ENCODE measurements around the gene TBCD.

Gene TBCD

DNA sequence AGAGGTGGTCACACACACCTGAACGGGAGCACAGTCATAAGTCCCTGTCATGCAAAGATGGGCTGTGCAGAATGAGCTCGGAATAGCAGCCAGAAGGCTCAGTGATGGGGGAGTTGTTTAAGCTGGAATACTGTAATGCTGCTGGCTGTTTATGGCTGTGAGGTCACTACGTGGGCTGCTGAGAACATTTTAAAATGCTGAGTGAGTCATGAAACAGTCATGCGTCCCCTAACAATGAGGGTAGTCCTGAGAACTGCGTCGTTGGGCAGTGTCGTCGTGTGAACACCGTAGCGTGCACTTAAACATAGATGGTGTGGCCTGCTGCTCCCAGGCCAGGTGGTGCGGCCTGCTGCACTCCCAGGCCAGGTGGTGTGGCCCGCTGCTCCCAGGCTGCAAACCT lies 39.7 kb downstream of the TBCD start:
- DNase-seq (ENCODE audit: low read depth, low spot score), result no peak

DNA sequence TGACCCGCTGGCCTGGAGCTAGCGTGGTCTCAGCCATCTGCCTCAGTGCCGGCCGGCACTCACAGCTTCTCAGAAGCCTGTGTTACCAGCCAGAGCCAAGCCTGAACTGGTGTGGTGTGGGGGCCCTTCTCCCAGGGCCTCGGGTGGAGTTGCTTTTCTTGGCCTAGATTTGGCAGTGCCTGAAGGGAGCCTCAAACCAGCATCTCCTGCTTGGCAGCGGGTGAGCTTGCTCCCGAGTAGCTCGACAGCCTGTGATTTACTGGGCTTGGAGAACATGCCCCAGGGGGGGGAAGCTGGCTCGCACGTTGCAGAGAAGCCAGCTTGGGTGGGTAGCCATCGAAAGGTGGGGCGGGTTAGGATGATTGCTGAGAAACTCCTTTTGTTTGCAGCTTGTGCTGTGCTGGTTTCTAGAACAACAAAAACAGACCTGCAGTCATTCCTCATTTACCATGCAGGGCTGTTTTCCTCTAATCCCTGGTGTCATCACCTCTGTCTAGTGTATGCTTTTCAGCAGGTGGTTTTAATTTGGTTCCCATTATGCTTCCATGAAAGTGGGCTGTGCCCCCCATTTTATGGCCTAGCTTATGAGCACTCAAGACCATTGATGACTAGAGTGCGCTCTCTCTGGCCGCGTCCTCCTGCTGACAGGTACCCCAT lies 42.2 kb downstream of the TBCD start:
- no peak for DNase-seq (ENCODE audit: low read depth, low spot score)

DNA sequence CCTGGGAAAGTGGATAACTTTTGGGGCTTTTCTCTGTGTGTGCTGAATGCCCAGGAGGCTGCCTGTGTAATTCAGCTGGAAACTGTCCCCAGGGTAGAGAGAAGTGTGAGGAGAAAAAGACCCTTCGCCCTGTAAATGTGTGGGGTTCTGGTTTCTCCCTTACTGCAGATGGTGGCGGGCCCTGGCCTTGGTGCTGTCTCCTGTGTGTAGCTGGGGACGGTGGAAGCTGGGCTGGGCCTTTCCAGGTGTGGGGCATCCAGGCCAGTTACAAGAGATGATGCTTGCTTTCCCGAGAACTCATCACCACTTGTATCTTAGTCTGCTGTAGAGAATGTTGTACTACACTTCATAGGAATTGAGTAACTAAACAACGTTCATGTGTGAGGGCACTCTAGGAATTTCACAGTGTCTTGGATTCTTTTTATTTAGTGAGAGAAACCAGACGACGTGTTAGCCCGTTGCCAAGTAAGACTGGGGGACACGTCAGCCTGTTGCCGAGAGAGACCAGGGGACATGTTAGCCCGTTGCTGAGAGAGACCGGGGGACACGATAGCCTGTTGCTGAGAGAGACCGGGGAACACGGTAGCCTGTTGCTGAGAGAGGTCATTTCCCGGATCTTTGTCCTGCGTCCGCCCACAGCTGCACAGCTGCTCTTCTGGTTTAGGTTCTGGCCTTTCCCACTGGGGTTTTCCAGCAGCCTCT lies 43.1 kb downstream of the TBCD start:
- DNase-seq (ENCODE audit: low read depth, low spot score), result no peak

DNA sequence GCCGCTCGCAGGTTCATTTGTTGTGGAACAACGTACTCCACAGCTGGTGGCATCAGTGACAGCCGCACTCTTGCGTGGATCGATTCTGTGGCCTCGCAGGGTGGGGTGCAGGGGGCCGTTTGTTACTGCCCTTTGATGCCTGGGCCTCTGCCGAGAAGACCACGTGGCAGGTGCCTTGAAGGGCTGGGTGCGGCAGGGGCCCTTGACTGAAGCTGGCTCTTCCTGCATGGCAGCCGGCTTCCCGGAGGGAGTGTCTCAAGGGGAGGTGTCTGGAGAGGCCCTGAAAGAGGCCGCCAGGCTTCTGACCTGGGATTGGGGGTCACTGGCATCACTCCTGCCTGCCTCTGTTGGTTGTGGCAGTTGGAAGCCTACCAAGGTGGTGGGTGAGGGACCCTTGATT lies 43.8 kb downstream of the TBCD start:
- DNase-seq (ENCODE audit: low read depth, low spot score), result no peak

DNA sequence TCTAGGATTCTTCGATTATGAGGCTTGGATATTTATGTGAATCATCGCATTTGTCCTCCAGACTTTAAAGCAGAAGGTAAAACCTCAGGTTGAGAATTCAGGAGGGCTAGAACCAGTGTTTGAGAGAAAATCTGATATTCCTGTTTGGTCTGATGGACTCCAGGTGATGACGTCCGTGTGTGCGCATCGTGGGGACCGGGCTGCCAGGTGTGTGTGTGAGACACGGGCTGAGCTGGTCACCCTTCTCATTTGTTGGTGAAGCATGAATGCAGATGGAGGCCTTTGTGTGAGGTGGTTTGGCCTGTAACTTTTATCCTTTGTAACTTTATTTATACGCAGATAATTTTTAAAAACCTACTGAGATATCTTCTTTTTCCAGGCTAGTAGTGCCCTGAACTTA lies 45.2 kb downstream of the TBCD start:
- no peak for DNase-seq (ENCODE audit: low read depth, low spot score)

DNA sequence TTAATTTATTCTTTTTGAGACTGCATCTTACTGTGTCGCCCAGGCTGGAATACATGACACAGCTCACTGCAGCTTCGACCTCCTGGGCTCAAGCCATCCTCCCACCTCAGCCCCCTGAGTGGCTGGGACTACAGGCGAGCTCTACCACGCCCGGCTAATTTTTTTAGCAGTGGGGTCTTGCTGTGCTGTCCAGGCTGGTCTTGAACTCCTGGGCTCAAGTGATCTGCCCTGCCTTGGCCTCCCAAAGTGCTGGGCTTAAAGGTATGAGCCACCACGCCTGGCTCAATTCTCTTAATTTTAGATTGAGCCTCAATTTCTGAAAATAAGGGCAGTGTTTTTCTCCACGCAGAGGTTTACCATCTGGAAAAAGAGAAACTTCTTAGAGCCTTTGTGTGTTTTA lies 46.9 kb downstream of the TBCD start:
- DNase-seq (ENCODE audit: low read depth, low spot score), result no peak

DNA sequence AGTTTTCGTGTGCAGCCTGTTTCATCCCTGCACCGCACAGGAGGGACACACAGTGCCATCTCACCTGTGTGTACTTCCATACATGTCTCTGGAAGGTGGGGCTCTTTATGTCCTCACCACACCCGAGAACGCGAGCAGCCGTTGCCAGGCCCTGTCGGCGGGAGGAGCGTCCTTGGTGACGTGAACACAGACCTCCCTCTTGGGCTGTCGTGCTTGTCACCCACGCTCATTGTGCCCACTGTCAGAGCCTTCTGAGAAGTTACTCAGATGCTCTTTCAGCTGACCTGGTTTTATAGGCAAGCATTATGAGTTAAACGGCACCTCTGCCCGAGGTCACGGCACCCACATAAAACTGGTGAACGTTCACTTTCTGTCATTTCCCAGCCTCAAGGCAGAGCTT lies 47.7 kb downstream of the TBCD start:
- no peak for DNase-seq (ENCODE audit: low read depth, low spot score)

DNA sequence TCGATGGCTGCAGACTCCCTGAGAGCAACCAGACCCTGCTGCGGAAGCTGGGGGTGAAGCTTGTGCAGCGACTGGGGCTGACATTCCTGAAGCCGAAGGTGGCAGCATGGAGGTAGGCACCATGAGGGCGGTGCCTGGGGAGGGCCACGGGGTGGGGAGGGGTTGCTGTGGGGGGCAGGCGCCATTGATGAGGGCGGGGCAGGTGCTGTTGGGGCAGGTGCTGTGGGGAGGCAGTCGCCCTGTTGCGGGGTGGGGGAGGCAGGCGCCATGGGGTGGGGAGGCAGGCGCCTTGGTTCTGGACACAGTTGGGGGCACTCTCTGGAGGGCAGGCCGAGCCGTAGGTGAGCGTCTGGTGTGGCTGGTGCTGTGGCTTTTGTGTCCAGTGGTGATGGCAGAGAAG lies 49.0 kb downstream of the TBCD start:
- DNase-seq (ENCODE audit: low read depth, low spot score), result no peak

DNA sequence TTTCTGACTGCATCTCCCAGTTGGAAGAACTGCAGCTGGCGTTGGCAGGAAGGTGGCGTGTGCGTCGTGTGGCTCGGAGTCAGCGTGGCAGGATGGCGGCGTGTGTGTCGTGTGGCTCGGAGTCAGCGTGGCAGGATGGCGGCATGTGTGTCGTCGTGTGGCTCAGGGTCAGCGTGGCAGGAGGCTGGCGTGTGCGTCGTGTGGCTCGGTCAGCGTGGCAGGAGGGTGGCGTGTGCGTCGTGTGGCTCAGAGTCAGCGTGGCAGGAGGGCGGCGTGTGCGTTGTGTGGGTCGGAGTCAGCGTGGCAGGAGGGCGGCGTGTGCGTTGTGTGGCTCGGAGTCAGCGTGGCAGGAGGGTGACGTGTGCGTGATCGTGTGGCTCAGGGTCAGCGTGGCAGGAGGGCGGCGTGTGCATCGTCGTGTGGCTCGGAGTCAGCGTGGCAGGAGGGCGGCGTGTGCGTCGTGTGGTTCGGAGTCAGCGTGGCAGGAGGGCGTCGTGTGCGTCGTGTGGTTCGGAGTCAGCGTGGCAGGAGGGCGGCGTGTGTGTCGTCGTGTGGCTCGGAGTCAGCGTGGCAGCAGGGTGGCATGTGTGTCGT lies 49.6 kb downstream of the TBCD start:
- DNase-seq (ENCODE audit: low read depth, low spot score), result no peak

DNA sequence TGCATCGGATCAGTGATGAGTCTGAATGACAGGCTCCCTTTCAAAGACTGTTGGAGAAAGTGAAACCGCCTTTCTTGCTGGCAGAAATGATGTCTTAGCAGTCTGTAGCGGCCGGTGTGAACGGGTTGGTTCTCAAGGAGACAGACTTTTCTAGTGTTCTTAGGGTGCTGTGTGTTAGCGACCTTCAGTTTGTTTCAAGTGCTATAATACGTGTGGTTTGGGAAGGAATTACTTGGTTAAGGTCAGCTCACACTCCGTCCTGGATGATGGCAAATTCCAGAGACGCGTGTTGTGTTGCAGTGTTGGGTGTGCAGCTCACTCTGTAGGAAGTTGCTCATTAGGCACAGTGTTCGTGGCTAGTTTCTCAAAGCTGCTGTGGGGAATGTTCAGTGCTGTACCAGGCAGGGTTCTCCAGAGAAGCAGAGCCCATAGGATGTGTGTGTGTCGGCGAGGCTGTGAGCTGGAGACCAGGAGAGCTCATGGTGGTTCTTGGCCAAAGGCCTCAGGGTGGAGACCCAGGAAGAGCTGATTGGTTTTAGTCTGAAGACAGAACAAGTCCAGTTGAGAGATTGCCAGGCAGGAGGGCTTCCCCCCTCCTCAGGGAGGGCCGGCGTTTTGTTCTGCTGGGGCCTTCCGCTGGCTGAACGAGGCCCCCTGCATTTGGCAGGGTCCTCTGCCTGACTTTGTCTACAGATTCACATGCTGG lies 50.4 kb downstream of the TBCD start:
- no peak for DNase-seq (ENCODE audit: low read depth, low spot score)

DNA sequence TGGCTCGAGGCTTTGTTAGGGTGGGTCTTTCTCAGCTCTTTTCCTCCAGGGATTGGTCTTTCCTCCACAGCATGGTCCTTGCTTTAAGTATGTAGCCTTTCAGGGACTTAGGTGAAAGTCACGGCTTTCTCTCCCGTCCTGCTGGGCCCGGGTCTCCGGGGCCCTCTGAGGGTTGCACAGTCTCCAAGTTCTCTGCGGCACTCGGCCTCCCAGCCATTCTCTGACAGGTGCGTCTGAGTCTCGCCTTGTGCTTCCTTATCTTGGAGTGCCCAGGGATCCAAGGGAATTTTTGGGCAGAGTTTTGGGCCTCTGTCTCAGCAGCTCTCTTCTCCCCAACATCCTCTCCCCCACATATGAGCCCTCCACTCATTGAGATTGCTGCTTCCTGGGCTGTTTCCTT lies 51.3 kb downstream of the TBCD start:
- no peak for DNase-seq (ENCODE audit: low read depth, low spot score)

DNA sequence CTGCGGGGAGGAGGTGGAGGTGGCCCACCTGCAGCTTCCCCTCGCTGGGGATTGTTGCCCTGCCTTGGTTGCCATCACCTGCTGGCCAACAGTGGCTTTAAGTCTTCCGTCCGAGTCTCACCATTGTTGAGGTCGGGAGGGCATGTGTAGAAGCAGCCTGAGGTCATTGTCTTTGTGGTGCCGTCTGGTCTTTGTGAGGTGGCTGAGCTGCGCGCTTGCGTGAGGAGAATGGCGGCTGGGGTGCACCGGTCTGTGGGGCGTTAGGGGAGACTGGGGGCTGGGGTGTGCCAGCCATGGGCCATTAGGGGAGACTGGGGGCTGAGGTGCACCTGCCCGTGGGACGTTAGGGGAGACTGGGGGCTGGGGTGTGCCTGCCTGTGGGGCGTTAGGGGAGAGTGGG lies 51.7 kb downstream of the TBCD start:
- no peak for DNase-seq (ENCODE audit: low read depth, low spot score)

DNA sequence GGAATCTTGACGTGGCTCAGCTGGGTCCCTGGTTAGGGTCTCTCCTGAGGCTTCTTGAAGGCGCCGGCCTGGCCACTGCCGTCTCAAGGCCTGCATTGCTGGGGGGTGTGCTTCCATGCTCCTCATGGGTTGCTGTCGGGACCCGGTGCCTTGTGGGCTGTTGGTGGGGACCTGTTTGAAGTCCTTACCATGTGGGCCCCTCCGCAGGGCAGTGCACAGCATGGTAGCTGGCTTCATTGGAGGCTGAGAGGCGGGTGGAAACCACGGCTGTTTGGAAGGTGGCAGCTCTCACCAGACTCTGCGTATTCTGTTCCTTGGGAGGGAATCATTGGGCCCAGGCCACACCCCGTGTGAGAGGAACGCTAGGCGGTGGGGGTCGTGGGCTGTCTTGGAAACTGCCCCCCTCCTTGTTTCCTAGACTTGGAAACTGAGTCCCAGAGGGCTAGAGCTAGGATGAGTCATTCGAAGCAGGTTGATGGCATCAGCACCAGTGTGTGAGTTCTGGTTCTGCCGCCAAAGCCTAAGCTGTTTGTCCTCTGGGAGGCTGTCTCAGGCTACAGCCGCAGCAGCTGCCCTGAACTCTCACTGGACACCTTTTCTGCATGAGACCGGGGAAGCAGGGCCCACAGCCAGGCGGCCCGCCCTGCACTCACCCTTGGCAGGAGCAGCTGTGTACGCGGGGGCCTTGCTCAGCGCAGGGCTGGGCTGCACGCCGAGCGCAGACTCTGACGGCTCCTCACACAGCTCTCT lies 52.8 kb downstream of the TBCD start:
- DNase-seq (ENCODE audit: low read depth, low spot score), result no peak

DNA sequence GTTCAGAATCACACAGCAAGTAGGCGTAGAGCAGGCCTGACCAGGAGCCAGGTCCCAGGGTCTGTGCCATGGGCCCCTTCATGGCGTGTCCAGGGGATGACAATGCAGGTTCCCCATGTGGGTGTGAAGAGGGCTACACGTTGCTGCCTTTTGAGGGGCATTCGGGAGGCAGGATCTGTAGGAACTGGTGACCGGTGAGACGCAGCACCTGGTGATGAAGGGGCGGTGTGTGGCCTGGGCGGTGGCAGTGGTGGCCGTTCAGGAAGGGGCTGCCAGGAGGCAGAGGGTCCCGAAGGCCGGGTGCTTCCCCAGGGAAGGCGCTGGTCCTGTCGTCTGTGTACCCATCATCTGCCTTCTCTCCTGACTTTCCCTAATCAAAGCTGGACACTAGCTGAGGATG lies 53.4 kb downstream of the TBCD start:
- DNase-seq (ENCODE audit: low read depth, low spot score), result no peak

DNA sequence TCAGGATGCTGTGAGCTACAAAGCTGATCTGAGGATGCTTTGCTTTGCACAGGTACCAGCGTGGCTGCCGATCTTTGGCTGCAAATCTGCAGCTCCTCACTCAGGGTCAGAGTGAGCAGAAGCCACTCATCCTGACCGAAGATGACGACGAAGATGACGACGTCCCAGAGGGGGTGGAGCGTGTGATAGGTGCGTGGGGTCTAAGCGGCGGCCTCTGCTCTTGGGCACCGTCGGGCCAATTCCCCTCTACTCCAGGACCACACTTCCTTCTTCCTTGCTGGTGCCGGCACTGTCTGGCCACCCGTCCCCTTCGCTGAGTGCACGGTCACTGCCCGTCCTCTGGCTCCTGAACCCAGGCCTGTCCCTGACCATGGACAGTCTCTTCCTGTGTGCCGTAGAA lies 54.0 kb downstream of the TBCD start:
- no peak for DNase-seq (ENCODE audit: low read depth, low spot score)

DNA sequence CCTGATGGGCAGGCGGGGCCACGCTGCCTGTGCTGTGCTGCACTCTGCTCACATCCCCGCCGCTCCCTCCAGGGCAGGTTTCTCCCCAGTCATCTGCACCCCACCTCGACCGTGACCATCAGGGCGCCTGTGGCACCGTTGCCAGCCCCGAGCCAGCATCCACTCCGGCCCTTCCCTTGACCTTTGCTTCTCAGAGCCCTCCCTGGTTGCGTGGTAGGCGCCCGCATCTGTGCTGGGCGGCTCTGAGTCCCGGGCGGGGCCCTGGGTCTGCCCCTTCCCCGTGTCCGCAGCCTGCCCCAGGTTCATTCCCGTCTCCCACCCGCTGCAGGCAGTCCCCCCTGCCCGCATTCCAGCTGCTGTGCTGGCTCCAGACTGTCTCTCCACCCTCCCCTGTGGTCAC lies 54.8 kb downstream of the TBCD start:
- DNase-seq (ENCODE audit: low read depth, low spot score), result no peak

DNA sequence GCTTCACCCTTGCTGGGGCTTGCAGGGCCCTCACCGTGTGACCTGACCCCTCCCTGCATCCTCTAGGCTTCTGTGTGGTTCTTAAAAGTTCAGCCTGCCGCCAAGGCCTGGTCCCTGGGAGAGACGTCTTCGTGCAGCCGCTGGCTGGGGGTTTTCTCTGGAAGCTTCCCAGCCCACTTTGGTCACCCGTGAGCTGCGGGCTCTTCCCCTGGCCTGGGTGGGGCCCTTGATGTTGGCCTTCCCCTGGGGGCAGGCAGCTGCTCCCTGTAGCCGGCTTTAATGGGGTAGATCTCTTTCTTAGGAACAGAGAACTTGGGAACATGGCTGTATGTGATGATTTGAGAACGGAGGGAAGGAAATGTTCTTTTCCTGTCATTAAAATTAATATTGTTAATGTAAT lies 55.2 kb downstream of the TBCD start:
- DNase-seq (ENCODE audit: low read depth, low spot score), result no peak

DNA sequence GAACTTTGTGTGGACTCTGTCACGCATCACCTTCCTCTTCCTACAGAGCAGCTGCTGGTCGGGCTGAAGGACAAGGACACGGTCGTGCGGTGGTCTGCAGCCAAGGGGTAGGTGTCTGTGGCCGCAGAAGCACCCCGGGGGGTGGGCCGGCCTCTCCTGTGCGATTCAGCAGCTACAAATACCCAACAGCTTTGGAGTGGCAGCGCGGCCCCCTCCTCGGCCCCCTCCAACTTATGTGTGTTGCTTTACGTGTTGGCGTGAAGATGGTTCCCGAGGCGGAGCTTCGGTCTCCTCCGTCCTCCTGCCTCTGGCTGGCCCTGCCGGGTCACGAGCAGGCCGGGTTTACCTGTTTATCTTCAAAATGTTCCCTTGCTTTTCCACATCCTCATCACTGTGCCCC lies 55.7 kb downstream of the TBCD start:
- DNase-seq (ENCODE audit: low read depth, low spot score), result no peak

DNA sequence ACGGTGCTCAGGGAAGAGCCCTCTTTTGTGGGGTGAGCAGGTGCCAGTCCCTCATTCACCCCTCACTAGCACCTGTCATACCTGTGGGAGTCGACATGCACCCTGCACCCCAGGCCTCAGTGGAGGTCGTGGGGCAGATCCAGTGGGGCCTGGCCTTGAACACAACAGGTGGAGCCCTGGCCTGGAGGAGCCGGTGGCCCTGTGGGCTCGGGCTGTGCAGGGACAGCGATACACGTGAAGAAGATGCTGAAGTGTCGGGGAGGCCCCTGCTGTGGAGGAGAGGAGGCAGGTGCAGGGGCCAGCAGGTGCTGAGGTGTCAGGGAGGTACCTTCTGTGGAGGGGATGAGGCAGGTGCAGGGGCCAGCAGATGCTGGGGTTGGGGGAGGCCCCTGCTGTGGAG lies 56.1 kb downstream of the TBCD start:
- DNase-seq (ENCODE audit: low read depth, low spot score), result no peak

DNA sequence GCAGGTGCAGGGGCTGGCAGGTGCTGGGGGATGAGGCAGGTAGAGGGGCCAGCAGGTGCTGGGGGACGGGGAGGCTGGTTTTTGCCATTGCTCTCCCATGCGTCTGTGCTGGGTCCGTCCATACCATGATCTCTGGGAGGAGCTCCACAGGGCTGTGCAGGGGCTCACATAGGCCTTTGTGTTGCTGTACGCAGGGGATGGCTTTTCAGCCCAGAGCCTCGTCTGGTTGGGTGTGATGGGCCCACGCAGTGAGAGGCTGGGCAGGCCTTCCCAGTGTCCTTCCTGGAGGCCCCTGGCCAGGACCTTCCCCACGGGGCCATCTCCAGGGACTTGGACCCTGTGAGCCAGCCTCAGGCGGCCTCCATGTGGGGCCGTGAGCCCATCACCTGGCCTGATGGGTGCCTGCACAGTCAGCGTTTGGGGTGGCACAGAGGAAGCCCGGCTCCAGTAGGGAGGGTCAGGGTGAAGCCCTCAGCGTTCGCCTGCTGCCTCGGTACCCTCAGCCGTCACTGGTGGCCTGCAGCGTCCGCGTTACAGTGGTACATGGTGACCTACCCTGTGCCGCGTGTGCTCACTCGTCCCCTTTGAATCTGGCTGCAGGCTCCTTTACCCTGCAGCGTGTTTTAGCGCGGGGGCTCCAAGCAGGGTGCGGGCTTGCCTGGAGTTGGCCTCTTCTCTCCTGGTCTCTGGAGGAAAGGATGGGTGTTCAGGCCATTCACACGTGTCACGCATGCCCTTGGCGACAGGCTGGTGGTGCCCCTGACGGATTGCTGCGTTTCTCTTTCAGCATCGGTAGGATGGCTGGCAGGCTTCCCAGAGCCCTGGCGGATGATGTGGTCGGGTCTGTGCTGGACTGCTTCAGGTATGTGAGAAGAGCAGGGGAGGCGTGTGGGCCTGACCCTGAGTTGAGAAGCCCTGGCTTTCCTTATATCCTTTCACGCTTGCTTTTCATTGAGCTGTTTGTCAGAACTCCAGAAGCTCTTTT lies 57.3 kb downstream of the TBCD start:
- DNase-seq (ENCODE audit: low read depth, low spot score), result no peak

All from iPS DF 19.7 (cell line).